Activated CD4-positive, alpha-beta T cell treated with anti-CD3 and anti-CD28 coated beads for 24 hours (primary cell): ENCODE results near the gene MALAT1.

Experiments used
- DNase-seq, 2 donors: peaks; one replicate each; pipeline ENCODE4 v3.0.0-alpha.2; 2020; ENCODE audit warnings: low read depth in 2 of 2

Gene MALAT1

GRCh38 chr11:65539744-65540289, 41.0 kb downstream of the MALAT1 start:
- DNase-seq, result no peak

- DNase-seq, result peak; percentile 72 to 82
These were observed 41.6 kb downstream of the MALAT1 start for GRCh38 chr11:65540290-65541092.

DNA sequence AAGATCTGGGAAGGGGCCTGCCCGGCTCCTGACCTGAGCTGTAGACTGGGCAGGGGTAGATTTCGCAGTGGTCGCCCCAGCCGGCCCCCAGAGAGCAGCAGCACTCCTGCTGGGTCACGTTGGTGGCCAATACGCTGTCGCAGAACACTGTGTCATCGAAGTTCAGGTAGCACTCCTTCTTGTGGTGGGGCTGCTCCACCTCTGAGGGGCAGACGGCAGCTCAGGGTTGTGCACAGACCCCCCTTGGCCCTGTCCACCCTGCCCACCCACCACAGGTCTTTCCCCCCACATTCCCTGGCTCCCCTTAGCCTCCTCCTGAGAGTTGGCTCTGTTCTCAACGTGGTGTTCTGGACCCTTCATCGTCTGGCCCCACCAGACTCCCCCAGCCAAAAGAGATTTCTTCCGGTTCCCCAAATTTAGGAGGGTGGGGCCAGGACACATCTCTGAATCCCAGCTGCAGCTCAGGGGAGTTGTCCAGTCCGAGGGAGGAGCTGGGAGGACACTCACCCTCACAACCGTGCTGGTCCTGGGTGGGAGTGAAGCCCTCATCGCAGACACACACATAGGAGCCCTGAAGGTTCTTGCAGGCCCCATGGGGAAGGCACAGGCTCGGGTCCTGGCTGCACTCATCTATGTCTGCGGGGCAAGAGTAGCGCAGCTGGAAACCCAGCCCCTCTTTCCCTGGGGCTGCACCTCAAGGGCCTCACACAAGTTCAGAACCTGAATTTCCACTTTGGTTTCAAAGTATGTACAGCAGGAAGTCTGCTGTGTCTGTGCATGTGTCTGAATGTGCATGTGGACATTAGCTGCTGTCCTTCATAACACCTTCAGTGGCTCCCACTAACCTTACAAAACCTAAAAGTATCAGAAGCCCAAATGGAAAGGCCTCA, 42.5 kb downstream of the MALAT1 start:
- DNase-seq, result no peak

GRCh38 chr11:65542738-65543390, 44.0 kb downstream of the MALAT1 start:
- no peak for DNase-seq

DNA sequence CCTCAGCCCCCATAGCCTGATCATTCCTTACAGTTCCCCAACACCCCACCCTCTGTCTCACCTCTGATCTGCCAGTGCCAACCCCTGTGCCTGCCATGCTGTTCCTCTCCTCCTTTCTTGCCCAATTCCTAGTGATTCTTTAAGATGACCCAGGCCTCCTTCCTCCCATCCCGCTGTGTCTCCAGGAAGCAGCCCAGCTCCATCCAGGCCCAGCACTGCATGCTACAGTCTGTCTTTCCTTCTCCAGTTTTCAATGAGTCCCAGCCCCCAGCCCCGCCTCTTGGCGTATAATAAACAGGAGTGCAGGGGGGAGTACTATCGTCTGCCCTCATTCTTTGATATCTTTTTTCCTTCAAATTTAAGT, 47.0 kb downstream of the MALAT1 start:
- DNase-seq, result no peak

GRCh38 chr11:65546217-65546958, 47.5 kb downstream of the MALAT1 start:
- peak; percentile 99 for DNase-seq

- DNase-seq, result no peak
These were observed 48.7 kb downstream of the MALAT1 start for GRCh38 chr11:65547446-65548125.

GRCh38 chr11:65548395-65548794, 49.5 kb downstream of the MALAT1 start:
- no peak for DNase-seq

DNA sequence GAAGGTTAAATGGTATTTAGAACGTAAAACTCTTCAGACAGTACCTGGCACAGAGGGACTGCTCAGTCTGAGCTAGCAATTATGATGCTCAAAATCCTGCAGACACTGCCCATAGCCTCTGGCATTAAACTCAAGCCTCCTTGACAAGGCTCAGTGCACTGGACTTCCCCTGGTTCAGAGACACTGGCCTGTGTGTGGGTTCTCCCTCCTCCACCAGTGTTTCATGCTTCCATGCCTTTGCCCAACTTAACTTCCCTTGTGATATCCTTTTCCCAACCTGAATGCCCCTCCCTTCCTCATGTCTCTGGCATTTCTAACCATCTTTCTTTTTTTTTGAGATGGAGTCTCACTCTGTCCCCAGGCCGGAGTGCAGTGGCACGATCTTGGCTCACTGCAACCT, 50.3 kb downstream of the MALAT1 start:
- DNase-seq, result no peak

GRCh38 chr11:65551572-65552387, 52.9 kb downstream of the MALAT1 start:
- DNase-seq, result no peak

DNA sequence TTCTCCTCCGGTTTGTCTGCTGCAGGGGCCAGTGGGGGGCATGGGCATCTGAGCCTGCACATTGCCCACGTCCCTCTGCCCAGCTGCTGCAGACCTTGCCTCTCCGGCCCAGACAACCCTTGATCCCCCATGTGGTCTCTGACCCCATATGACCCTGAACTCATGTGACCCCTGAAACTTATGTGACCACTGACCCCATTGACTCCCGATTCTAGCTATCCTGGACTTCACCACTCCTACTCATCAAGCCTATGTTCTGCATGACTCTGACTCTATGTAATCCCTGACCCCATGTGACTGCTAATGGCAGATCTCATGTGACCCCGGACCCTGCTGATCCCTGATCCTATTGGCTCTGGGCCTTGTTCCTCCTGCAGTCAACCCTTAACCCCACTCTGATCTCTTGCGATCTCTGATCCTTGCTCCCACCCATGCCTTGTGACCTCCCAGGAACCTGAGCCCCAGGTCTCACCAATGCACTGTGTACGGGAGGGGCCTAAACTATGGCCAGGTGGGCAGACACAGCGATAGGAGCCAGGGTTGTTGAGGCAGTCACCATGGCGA, 53.6 kb downstream of the MALAT1 start:
- no peak for DNase-seq

GRCh38 chr11:65553301-65554001, 54.6 kb downstream of the MALAT1 start:
- DNase-seq, result no peak

- DNase-seq, result no peak
These were observed 55.4 kb downstream of the MALAT1 start for GRCh38 chr11:65554057-65554818.

DNA sequence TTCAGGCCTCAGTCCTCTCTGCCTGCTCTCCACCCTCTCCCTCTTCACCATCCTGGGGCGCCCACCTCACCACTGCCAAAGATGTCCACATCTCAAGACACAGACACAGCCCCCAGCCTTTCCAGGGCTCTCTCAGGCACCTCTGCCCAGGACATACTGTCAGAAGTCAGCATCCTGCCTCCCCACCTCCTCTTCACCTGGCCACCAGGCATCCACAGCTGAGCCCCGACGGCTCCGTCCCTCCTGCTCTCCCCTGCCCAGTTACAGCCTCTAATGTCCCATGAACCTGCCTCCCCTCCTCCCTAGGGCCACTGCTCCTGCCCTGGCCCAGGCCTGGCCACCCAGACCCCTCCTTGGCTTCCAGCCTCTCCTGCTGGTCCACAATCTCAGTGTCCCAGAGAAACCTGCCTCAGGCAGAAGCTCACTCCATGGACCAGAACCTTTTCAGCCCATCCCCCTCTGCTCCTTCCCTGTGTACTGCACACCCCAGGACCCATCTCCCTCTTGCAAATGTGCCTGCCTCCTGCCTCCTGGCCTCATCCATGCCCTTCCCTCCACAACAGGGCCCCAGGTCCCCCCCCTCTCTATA, 56.1 kb downstream of the MALAT1 start:
- DNase-seq, result no peak

DNA sequence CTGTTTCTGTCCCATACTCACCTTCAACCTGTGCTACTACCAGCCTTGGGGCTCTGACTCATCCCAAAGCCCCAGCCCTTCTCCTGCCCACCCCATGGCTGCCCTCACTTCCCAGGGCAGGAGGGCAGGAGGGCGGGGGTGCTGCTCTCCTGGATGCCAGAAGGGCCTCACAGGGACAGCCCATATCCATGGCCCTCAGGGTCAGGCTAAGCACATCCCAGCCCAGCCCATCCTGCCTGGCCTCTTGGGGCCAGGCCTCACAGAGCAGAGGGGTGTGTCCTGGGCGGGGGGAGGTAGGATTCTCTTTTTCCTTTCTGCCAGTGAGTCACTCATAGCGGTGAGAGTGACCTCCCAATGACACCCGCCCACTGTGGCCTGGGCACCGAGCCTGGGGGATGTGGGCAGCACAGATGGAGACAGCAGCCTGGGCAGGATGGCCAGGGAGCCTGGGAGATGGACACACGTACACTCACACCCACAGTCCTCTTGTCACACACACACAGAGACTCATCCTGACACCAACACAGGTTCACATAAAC, 56.9 kb downstream of the MALAT1 start:
- DNase-seq, result no peak
